ENCODE results near the gene SALL1. TPM values are rescaled to one million over a fixed set of nuclear protein-coding genes. Genes with fewer than 3 reads are reported as not detected.

The SALL1 gene
- total and polyA plus RNA-seq, 4 donors, result not detected

DNA sequence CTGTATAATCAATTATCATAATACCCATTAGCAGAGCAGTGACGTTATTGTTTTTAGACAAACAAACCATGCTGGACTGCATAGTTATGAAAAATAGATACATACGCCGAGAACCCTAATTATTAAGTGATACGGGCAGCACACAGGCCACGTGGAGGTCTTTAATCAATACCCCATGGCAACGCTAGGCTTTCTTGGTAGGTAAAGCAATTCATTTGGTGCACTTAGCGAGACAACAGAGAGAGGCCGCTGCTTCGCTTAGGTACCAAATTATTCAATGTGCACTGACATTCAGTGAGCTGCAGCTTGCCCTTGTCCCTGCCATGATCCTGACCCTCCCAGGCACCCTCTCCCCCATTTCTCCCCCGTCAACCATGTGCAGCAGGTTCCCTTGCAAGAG, 12.9 kb downstream of the SALL1 start:
- no peak overlapping the region for H3K27ac ChIP-seq (ENCODE audit: low read depth in 1 of 2, low read length in 2 of 2)

DNA sequence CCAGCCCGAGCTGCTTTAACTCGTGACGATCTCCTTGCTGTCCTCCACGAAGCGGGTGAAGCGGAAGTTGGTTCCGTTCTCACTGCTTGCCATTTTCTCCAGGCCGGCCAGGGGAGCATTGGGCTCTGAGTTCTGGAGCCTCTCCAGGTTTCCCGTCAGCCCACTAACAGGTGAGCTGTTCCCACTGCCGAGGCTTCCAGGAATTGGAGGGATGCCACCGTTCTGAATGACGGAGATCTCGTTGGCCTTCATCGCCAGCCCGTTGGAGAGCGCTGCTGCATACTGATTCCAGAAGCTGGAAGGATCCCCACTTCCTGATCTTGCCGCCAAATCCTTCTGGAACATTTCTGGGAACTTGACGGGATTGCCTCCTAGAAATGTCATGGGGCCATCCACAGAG, 14.0 kb downstream of the SALL1 start:
- intact Hi-C loops (cut with DNase I), result no loop called here
- no peaks in the 10 kb centered on the region for H3K4me1 ChIP-seq (ENCODE audit: control insufficient read depth in 1 of 2, insufficient read depth in 2 of 2, low read length in 2 of 2)
- H3K36me3 ChIP-seq (ENCODE audit: control insufficient read depth in 1 of 2, insufficient read depth in 2 of 2, low read length in 1 of 2), result no peaks in the 10 kb centered on the region
- H3K27me3 ChIP-seq (ENCODE audit: control insufficient read depth in 1 of 2, insufficient read depth in 2 of 2, low read length in 1 of 2), result peaks cover 0 to 3% of the 10 kb centered on the region in 2 donors
- H3K4me3 ChIP-seq (ENCODE audit: low read length in 2 of 2), result no peak overlapping the region
- WGBS, 2 donors, result 82 to 84% methylated on average over 18 of the region's 18 CpGs
- H3K9me3 ChIP-seq (ENCODE audit: control insufficient read depth, low read length), result peaks cover 2% of the 10 kb centered on the region
- DNase-seq (no peak), ATAC-seq (ENCODE audit: low FRiP score) (no peak)
- H3K27ac ChIP-seq (ENCODE audit: low read depth in 1 of 2, low read length in 2 of 2), result no peak overlapping the region

More for the DNA sequence above, 12.9 kb downstream of the SALL1 start:
- intact Hi-C loops (cut with DNase I), result no loop called here
- no peak for DNase-seq
- no peaks in the 10 kb centered on the region for H3K4me1 ChIP-seq (ENCODE audit: control insufficient read depth in 1 of 2, insufficient read depth in 2 of 2, low read length in 2 of 2)
- no peak overlapping the region for H3K4me3 ChIP-seq (ENCODE audit: low read length in 2 of 2)
- ATAC-seq (ENCODE audit: low FRiP score), result no peak
- WGBS, 2 donors, result 89 to 92% methylated on average over 10 of the region's 10 CpGs
- peaks cover 0 to 3% of the 10 kb centered on the region in 2 donors for H3K27me3 ChIP-seq (ENCODE audit: control insufficient read depth in 1 of 2, insufficient read depth in 2 of 2, low read length in 1 of 2)
- no peaks in the 10 kb centered on the region for H3K36me3 ChIP-seq (ENCODE audit: control insufficient read depth in 1 of 2, insufficient read depth in 2 of 2, low read length in 1 of 2)
- H3K9me3 ChIP-seq (ENCODE audit: control insufficient read depth, low read length), result peaks cover 2% of the 10 kb centered on the region

DNA sequence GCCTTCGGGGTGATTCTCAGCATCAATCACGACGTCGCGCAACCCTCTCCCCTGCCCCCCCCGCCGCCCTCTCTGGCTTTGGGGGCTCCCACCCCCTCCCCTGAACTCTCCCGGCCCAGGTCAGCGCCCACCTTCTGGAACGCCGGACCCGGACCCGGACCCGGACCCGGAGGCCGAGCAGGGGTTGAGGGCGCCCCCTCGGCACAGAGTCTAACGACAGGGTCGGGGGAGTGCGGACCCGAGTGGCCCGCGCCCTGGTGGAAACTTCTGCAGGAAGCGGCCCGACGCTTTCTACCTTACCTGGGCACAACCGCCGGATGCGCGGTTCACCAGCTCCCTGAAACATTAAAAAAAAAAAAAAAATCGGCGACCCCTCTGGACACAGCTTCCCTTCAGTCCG, 16.2 kb downstream of the SALL1 start:
- intact Hi-C loops (cut with DNase I), result no loop called here
- Histone ChIP-seq H3K4me3 (ENCODE audit: low read length in 2 of 2) (no peak overlapping the region), H3K27me3 (ENCODE audit: control insufficient read depth in 1 of 2, insufficient read depth in 2 of 2, low read length in 1 of 2) (peaks cover 2 to 3% of the 10 kb centered on the region in 2 donors), H3K9me3 (ENCODE audit: control insufficient read depth, low read length) (peaks cover 1% of the 10 kb centered on the region), H3K4me1 (ENCODE audit: control insufficient read depth in 1 of 2, insufficient read depth in 2 of 2, low read length in 2 of 2) (no peaks in the 10 kb centered on the region), H3K36me3 (ENCODE audit: control insufficient read depth in 1 of 2, insufficient read depth in 2 of 2, low read length in 1 of 2) (no peaks in the 10 kb centered on the region), H3K27ac (ENCODE audit: low read depth in 1 of 2, low read length in 2 of 2) (no peak overlapping the region)
- WGBS, 2 donors, result 30% methylated on average over 33 to 34 of the region's 34 CpGs
- DNase-seq (no peak), ATAC-seq (ENCODE audit: low FRiP score) (no peak)

DNA sequence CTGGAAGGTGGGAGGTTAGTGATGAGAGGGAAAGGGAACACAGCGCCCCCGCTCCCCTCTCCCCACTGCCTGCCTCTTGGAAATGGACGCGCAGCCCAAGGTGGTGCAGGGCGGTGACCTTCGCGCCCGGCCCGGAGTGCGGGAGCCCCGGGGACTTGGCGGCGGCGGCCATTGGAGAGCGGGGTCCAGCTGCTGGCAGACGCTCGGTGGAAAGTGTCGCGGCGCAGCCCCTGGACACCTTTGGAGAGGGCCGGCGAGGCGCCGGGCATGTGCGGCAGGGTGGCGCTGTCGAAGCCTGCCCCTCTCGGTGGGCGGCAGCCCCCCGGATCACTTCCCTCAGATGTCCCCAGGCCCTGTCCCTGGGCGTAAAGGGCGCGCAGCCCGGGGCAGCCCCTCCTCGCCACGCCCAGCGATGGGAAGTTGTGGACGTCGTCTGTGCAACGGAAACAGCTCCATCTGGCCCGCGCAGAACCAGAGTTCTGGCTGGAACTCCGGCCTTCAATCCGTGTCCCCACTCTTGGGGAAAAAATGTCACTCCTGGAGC, 16.7 kb downstream of the SALL1 start:
- Histone ChIP-seq H3K27me3 (ENCODE audit: control insufficient read depth in 1 of 2, insufficient read depth in 2 of 2, low read length in 1 of 2) (peaks cover 2 to 3% of the 10 kb centered on the region in 2 donors), H3K27ac (ENCODE audit: low read depth in 1 of 2, low read length in 2 of 2) (no peak overlapping the region), H3K4me1 (ENCODE audit: control insufficient read depth in 1 of 2, insufficient read depth in 2 of 2, low read length in 2 of 2) (no peaks in the 10 kb centered on the region), H3K9me3 (ENCODE audit: control insufficient read depth, low read length) (peaks cover 1% of the 10 kb centered on the region), H3K4me3 (ENCODE audit: low read length in 2 of 2) (no peak overlapping the region), H3K36me3 (ENCODE audit: control insufficient read depth in 1 of 2, insufficient read depth in 2 of 2, low read length in 1 of 2) (no peaks in the 10 kb centered on the region)
- intact Hi-C loops (cut with DNase I), result no loop called here
- no peak for DNase-seq
- 2% methylated on average over 40 to 44 of the region's 44 CpGs for WGBS, 2 donors
- ATAC-seq (ENCODE audit: low FRiP score), result peak; percentile 33

DNA sequence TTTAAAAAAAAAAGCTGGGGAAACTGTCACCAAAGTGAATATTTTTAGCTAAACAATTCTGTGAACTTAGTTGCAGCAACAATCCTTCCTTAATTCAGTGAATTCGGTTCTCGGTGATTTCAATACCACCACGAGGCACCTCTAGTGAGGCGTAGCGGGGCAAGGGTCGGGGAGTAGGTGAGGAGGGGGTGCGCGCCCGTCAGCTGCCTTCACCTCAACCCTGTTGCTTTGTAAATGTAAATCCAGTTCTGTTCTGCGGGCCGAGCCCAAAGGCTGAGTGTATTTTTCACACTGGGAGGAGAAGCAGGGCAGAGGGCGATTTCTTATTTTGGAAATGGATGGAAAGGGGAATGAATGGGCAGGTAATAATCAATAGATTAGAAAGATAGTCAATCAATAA, 17.4 kb downstream of the SALL1 start:
- intact Hi-C loops (cut with DNase I), result no loop called here
- Histone ChIP-seq H3K4me3 (ENCODE audit: low read length in 2 of 2) (no peak overlapping the region), H3K9me3 (ENCODE audit: control insufficient read depth, low read length) (peaks cover 1% of the 10 kb centered on the region), H3K27ac (ENCODE audit: low read depth in 1 of 2, low read length in 2 of 2) (no peak overlapping the region), H3K36me3 (ENCODE audit: control insufficient read depth in 1 of 2, insufficient read depth in 2 of 2, low read length in 1 of 2) (no peaks in the 10 kb centered on the region), H3K4me1 (ENCODE audit: control insufficient read depth in 1 of 2, insufficient read depth in 2 of 2, low read length in 2 of 2) (no peaks in the 10 kb centered on the region), H3K27me3 (ENCODE audit: control insufficient read depth in 1 of 2, insufficient read depth in 2 of 2, low read length in 1 of 2) (peaks cover 2 to 3% of the 10 kb centered on the region in 2 donors)
- ATAC-seq (ENCODE audit: low FRiP score) (no peak), DNase-seq (no peak)
- 4 to 7% methylated on average over 12 of the region's 12 CpGs for WGBS, 2 donors

DNA sequence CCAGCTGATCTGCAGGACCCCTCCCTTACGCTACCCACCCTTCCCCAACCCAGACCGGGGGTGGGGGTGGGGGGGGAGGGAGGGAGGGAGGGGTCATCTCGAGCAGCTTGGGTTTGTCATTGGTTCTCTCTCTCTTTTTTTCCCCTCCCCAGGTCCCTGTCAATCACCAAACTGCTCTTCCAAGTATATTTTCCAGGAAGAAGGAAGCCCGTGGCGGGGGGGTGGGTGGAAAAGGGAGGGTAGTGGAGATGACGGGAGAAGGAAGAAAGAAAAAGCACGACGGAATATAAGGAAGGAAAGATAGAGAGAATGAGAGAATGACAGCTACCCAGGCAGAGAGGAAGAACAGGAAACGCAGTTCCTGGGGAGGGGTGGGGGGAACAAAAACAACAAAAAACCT, 17.9 kb downstream of the SALL1 start:
- DNase-seq (no peak), ATAC-seq (ENCODE audit: low FRiP score) (no peak)
- Histone ChIP-seq H3K36me3 (ENCODE audit: control insufficient read depth in 1 of 2, insufficient read depth in 2 of 2, low read length in 1 of 2) (no peaks in the 10 kb centered on the region), H3K4me1 (ENCODE audit: control insufficient read depth in 1 of 2, insufficient read depth in 2 of 2, low read length in 2 of 2) (no peaks in the 10 kb centered on the region), H3K9me3 (ENCODE audit: control insufficient read depth, low read length) (peaks cover 1% of the 10 kb centered on the region), H3K27ac (ENCODE audit: low read depth in 1 of 2, low read length in 2 of 2) (no peak overlapping the region), H3K4me3 (ENCODE audit: low read length in 2 of 2) (no peak overlapping the region), H3K27me3 (ENCODE audit: control insufficient read depth in 1 of 2, insufficient read depth in 2 of 2, low read length in 1 of 2) (peaks cover 2 to 3% of the 10 kb centered on the region in 2 donors)
- intact Hi-C loops (cut with DNase I), result no loop called here
- WGBS, 2 donors, result 5 to 7% methylated on average over 8 to 9 of the region's 9 CpGs

DNA sequence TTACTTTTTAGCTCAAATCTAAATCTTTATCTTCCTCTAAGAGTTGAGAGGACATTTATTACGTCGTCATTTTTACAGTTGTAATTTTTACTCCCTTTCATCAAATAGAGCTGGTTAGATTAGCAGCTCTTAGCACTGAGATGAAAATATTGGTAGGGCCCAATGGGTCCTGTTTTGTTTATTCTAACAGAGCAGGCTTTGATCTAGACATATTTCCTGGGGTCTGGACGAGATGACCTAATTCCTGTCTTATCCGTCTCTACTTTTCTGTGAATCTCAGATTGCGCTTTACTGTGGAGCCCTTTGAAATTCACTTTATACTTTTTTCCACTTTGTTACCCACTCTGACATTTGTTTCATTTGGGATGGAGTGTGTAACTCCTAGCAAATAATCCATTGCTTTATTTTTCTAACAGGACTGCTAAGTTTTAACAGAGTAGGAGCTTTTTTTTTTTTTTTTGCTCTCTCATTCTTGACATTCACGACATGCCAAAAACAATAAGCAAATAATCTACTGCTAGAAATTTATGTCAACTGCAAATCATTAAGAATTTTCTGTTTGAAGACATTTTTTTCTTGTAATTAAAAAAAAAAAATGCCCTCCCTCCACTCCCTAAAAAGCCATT, 18.5 kb downstream of the SALL1 start:
- no peaks in the 10 kb centered on the region for H3K36me3 ChIP-seq (ENCODE audit: control insufficient read depth in 1 of 2, insufficient read depth in 2 of 2, low read length in 1 of 2)
- DNase-seq (no peak), ATAC-seq (ENCODE audit: low FRiP score) (no peak)
- intact Hi-C loops (cut with DNase I), result no loop called here
- peaks cover 1% of the 10 kb centered on the region for H3K9me3 ChIP-seq (ENCODE audit: control insufficient read depth, low read length)
- WGBS, 2 donors, result 40 to 55% methylated on average over 6 of the region's 6 CpGs
- peaks cover 2 to 3% of the 10 kb centered on the region in 2 donors for H3K27me3 ChIP-seq (ENCODE audit: control insufficient read depth in 1 of 2, insufficient read depth in 2 of 2, low read length in 1 of 2)
- H3K4me3 ChIP-seq (ENCODE audit: low read length in 2 of 2), result no peak overlapping the region
- H3K4me1 ChIP-seq (ENCODE audit: control insufficient read depth in 1 of 2, insufficient read depth in 2 of 2, low read length in 2 of 2), result no peaks in the 10 kb centered on the region
- H3K27ac ChIP-seq (ENCODE audit: low read depth in 1 of 2, low read length in 2 of 2), result no peak overlapping the region

DNA sequence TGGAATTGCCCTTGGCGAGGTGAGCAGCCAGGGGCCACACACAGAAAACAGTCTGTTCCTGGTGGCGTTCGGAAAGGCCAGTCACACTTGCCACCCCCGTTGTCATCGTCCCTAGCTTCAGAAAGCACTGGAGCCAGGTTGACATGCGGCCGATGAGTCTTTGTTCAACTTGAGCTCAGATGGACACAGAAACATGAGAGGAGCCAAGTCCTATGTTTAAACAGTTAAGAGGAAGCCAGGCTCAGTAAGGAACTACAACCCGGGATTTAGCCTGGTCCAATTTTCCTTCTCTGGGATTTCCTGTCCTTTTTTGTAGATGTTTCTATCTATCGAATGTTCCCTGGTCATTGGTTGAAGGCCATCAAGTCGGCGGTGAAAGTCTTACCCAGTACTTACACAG, 19.5 kb downstream of the SALL1 start:
- WGBS, 2 donors, result 77 to 86% methylated on average over 11 of the region's 11 CpGs
- ATAC-seq (ENCODE audit: low FRiP score), result no peak
- H3K27ac ChIP-seq (ENCODE audit: low read depth in 1 of 2, low read length in 2 of 2), result no peak overlapping the region
- H3K4me3 ChIP-seq (ENCODE audit: low read length in 2 of 2), result no peak overlapping the region
- H3K4me1 ChIP-seq (ENCODE audit: control insufficient read depth in 1 of 2, insufficient read depth in 2 of 2, low read length in 2 of 2), result no peaks in the 10 kb centered on the region
- H3K9me3 ChIP-seq (ENCODE audit: control insufficient read depth, low read length), result peaks cover 3% of the 10 kb centered on the region
- H3K36me3 ChIP-seq (ENCODE audit: control insufficient read depth in 1 of 2, insufficient read depth in 2 of 2, low read length in 1 of 2), result no peaks in the 10 kb centered on the region
- intact Hi-C loops (cut with DNase I), result no loop called here
- DNase-seq, result no peak
- H3K27me3 ChIP-seq (ENCODE audit: control insufficient read depth in 1 of 2, insufficient read depth in 2 of 2, low read length in 1 of 2), result peaks cover 2 to 3% of the 10 kb centered on the region in 2 donors

DNA sequence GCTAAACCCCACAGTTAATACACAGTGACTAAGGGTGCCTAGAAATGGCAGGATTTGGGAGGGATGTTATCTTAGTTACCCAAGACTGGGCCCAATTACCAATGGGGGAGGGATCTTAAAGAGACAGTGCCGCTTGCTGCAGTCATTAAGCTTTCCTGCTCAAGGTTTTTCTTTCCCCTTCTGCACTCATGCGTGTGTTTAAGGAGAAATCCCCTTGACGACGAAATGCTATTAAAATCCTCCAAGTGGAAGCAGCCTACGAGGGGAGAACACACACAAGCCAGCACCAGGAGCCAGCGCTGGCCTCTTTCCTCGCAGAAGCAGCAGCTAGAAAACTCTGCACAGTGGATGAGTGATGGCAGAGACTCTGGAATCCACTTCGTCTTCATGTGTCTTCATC, 22.0 kb downstream of the SALL1 start:
- Histone ChIP-seq H3K4me1 (ENCODE audit: control insufficient read depth in 1 of 2, insufficient read depth in 2 of 2, low read length in 2 of 2) (no peaks in the 10 kb centered on the region), H3K27ac (ENCODE audit: low read depth in 1 of 2, low read length in 2 of 2) (no peak overlapping the region), H3K36me3 (ENCODE audit: control insufficient read depth in 1 of 2, insufficient read depth in 2 of 2, low read length in 1 of 2) (no peaks in the 10 kb centered on the region), H3K27me3 (ENCODE audit: control insufficient read depth in 1 of 2, insufficient read depth in 2 of 2, low read length in 1 of 2) (peaks cover 0 to 2% of the 10 kb centered on the region in 2 donors), H3K9me3 (ENCODE audit: control insufficient read depth, low read length) (peaks cover 3% of the 10 kb centered on the region), H3K4me3 (ENCODE audit: low read length in 2 of 2) (no peak overlapping the region)
- DNase-seq, result no peak
- no peak for ATAC-seq (ENCODE audit: low FRiP score)
- intact Hi-C loops (cut with DNase I), result no loop called here
- WGBS, 2 donors, result 23 to 48% methylated on average over 8 of the region's 8 CpGs
